Measurements from ENCODE around the gene BCLAF1.

- TF ChIP-seq SMARCC2 (IDR thresholded peaks at IDR 0.05; ENCODE audit: low read depth) (no peak), NRF1 (conservative IDR thresholded peaks at IDR 0.05 in 1 of 2, IDR thresholded peaks at IDR 0.05 in 1 of 2) (no peak), ZNF785 (CRISPR knock-in tag; IDR thresholded peaks at IDR 0.05) (no peak), CBX5 (IDR thresholded peaks at IDR 0.05; ENCODE audit: borderline replicate concordance, low read depth) (no peak)
Measured at GRCh38 chr6:136213853-136214252, 75.8 kb downstream of the BCLAF1 start.
